CD4-positive, alpha-beta T cell (primary cell): ENCODE measurements around the gene ANKRD33B. TPM values are rescaled to one million over a fixed set of nuclear protein-coding genes. Genes with fewer than 3 reads are reported as not detected.
A peak's percentile ranks its signal among the peaks of the same experiment; 100 is the strongest.

Experiments
- ATAC-seq: fragments of 200-7000 bp; cut with Tn5 transposase; one replicate; pipeline ENCODE4 v1.10.0; 2022; ENCODE audit warnings: mild to moderate bottlenecking; ENCODE audit not compliant: poor library complexity
- CTCF ChIA-PET: fragments of 350-600 bp; sonication (Branson Sonifier 250); formaldehyde crosslinking; loops from one replicate; lab custom pipeline; 2021; ENCODE audit warnings: antibody characterized with exemption, inconsistent platforms; lab: Charles Lee
- POLR2A ChIA-PET: fragments of 350-600 bp; sonication (Branson Sonifier 250); formaldehyde crosslinking; loops from one replicate; lab custom pipeline; 2021; ENCODE audit warnings: antibody characterized with exemption, inconsistent platforms; lab: Charles Lee
- DNase-seq, 14 experiments: peaks; one replicate each; pipeline ENCODE4 v3.0.0-alpha.2; 2013 to 2020; ENCODE audit warnings: mixed read lengths in 2 of 14
- H3K27ac ChIP-seq, 2 donors: one replicate each; pipeline versions ENCODE4 v1.5.1 to v1.7.0; 2013; ENCODE audit warnings: low read length in 2 of 2, low read depth in 1 of 2, mild to moderate bottlenecking in 1 of 2
- H3K27me3 ChIP-seq, 2 experiments: 1 replicate in 1 of 2; 2 replicates in 1 of 2; pipeline versions ENCODE4 v1.6.1 to v1.7.0; 2013; ENCODE audit warnings: low read length in 2 of 2, control low read depth in 1 of 2, mild to moderate bottlenecking in 1 of 2, moderate library complexity in 1 of 2; ENCODE audit not compliant: insufficient read depth in 2 of 2, control insufficient read depth in 1 of 2
- H3K36me3 ChIP-seq: one replicate; pipeline ENCODE4 v1.6.1; 2013; ENCODE audit warnings: low read length, control low read depth; ENCODE audit not compliant: insufficient read depth
- H3K4me1 ChIP-seq: one replicate; pipeline ENCODE4 v1.6.1; 2013; ENCODE audit warnings: low read length, control low read depth; ENCODE audit not compliant: insufficient read depth
- H3K4me3 ChIP-seq: one replicate; pipeline ENCODE4 v1.5.1; 2013; ENCODE audit warnings: mild to moderate bottlenecking, low read length, moderate library complexity
- H3K9me3 ChIP-seq, 2 experiments: 1 replicate in 1 of 2; 2 replicates in 1 of 2; pipeline versions ENCODE4 v1.6.1 to v1.7.0; 2013; ENCODE audit warnings: low read length in 2 of 2, mild to moderate bottlenecking in 2 of 2, control low read depth in 1 of 2, moderate library complexity in 1 of 2; ENCODE audit not compliant: control insufficient read depth in 1 of 2, insufficient read depth in 1 of 2
- H3K27ac Mint-ChIP-seq: one replicate; pipeline ENCODE4 v1.8.0; 2020; ENCODE audit warnings: mixed read lengths
- H3K27me3 Mint-ChIP-seq: one replicate; pipeline ENCODE4 v1.8.0; 2021; ENCODE audit warnings: mixed read lengths
- H3K36me3 Mint-ChIP-seq: one replicate; pipeline ENCODE4 v1.8.0; 2021; ENCODE audit warnings: low read depth, mixed read lengths
- H3K4me1 Mint-ChIP-seq: one replicate; pipeline ENCODE4 v1.8.0; 2021; ENCODE audit warnings: low read depth, mixed read lengths
- H3K4me3 Mint-ChIP-seq: one replicate; pipeline ENCODE4 v1.8.0; 2020; ENCODE audit warnings: mild to moderate bottlenecking, mixed read lengths
- H3K9me3 Mint-ChIP-seq: one replicate; pipeline ENCODE4 v1.8.0; 2020; ENCODE audit warnings: mixed read lengths
- CTCF ChIP-seq: fragments of 200-600 bp; IDR thresholded peaks from one replicate; pipeline ENCODE4 v1.8.0; 2022; ENCODE audit warnings: antibody characterized with exemption, mild to moderate bottlenecking
- intact Hi-C, 2 experiments: fragments of 100-400 bp; cut with DNase I in 1 of 2; cut with micrococcal nuclease in 1 of 2; formaldehyde crosslinking; loops; one replicate each; pipeline versions ENCODE4 v1.15.1 to v1.9.0; 2023 to 2025; cut with DNase I, micrococcal nuclease
- total RNA-seq, 174 experiments: library from RNA in 2 of 174; stranded (reverse) in 2 of 174; gene quantifications; one replicate each; pipeline ENCODE4 v1.2.3 and lab custom pipeline; 2021 to 2026

ANKRD33B gene
- total RNA-seq, 2 experiments from 2014 or later: 0.99 to 1.3 TPM

DNA sequence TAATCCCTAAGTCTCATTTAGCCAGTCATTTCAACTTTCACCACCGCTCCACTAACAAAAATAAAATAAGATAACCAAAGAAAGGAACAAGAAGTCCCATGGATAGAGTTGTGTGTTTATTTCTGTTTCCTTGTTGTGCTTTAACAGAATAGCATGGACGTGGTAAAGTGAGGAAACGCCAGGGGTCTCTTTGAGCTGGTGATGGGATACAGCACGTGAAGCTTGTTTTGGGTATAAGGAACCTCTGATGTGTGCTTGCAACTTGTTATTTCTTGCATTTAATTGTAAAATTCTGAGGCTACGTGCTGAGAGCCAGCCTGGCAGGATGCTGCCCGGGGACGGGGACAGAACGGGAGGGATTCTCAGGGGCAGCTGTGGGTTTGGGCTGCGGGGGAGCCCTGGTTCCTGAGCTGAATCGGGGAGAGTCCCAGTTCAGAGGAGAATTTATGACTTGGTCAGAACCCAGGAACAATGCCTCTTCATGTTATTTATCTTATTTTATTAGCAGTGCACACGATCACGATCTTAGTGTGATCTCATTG is 63.4 kb downstream of the ANKRD33B start:
- H3K4me3 Mint-ChIP-seq: peak overlapping the region; percentile 72
- Histone ChIP-seq H3K27me3 (no peaks in the 10 kb centered on the region), H3K27ac (no peak overlapping the region), H3K9me3 (no peaks in the 10 kb centered on the region), H3K4me3 (peak overlapping the region; percentile 48), H3K36me3 (no peaks in the 10 kb centered on the region), H3K4me1 (peaks cover 21% of the 10 kb centered on the region)
- no peaks in the 10 kb centered on the region for H3K27me3 Mint-ChIP-seq
- H3K36me3 Mint-ChIP-seq: no peaks in the 10 kb centered on the region
- ATAC-seq (no peak), DNase-seq (no peak)
- ChIA-PET CTCF (interaction anchor here (0.9 to 2.0 kb wide), 5 partner anchors 7 to 343 kb away, joined by 3 to 37 read pairs (median 3); no protein-coding TSS in a partner anchor), POLR2A (interaction anchor here (0.9 to 1.7 kb wide), 5 partner anchors 133 to 343 kb away, joined by 3 to 8 read pairs (median 5); partner anchors contain the start of gene MARCHF6)
- no peaks in the 10 kb centered on the region for H3K9me3 Mint-ChIP-seq
- no peak overlapping the region for H3K27ac Mint-ChIP-seq
- TF ChIP-seq CTCF: no peak
- H3K4me1 Mint-ChIP-seq: peaks cover 24% of the 10 kb centered on the region
- intact Hi-C loops: loop anchor here in 1 of 2 experiments (1.0 to 5.0 kb wide), 2 partner anchors 65 to 343 kb away; partner anchors contain the start of gene ANKRD33B

DNA sequence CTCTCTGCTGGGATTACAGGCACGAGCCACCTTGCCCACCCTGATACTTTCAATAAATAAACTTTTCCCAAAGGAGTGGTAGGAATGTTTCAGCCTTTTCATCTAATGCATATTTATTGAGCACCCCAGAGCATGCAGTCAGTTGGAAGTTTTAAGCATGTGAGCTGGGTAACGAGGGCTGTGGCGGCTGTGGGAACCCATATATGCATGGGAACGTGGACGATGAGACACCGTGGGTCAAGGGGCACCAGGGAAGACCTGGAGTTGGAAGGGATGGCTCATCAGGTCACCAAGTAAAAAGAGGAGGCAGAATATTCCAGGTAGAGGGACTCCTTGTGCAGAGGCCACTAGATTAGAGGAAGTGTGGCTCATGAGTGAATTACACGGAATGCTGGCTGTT is 64.7 kb downstream of the ANKRD33B start:
- no peaks in the 10 kb centered on the region for H3K27me3 Mint-ChIP-seq
- no peak for DNase-seq
- no peak for TF ChIP-seq CTCF
- ChIA-PET CTCF (interaction anchor here (1.2 to 2.0 kb wide), 3 partner anchors 36 to 345 kb away, joined by 3 to 37 read pairs (median 12); no protein-coding TSS in a partner anchor), POLR2A (interaction anchor here (1.7 kb wide), 1 partner anchor 275 kb away, joined by 5 read pairs; the partner anchor contains the start of gene MARCHF6)
- ATAC-seq: no peak
- Histone ChIP-seq H3K27ac (no peak overlapping the region), H3K9me3 (no peaks in the 10 kb centered on the region), H3K36me3 (no peaks in the 10 kb centered on the region), H3K4me1 (peaks cover 32% of the 10 kb centered on the region), H3K4me3 (no peak overlapping the region), H3K27me3 (no peaks in the 10 kb centered on the region)
- H3K9me3 Mint-ChIP-seq: no peaks in the 10 kb centered on the region
- intact Hi-C loops: loop anchor here (1.0 to 5.0 kb wide), 3 partner anchors 66 to 176 kb away; partner anchors contain the start of gene ANKRD33B (in 1 of the 2)
- H3K27ac Mint-ChIP-seq: no peak overlapping the region
- no peak overlapping the region for H3K4me3 Mint-ChIP-seq
- no peaks in the 10 kb centered on the region for H3K36me3 Mint-ChIP-seq
- peaks cover 29% of the 10 kb centered on the region for H3K4me1 Mint-ChIP-seq

DNA sequence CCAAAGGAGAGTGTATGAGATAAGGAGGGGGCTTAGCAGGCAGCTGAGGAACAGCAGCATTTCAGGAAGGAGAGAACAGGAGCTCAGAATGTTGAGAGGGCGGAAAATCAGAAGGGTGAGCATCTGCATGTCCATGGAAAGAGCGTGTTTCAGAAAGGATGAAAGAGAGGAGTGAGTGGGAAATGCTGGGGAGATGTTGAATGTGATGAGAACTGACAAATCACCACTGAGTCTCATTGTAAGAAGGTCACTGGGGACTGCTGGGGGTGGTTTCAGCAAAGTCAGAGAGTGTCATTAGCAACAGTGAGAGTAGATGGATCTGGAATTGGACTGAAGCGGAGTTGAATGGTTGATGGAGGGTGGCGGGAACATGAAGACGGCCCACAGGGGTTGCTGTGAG is 65.8 kb downstream of the ANKRD33B start:
- POLR2A ChIA-PET: no interaction called here

More for the DNA sequence above, 65.8 kb downstream of the ANKRD33B start:
- intact Hi-C loops: loop anchor here in 1 of 2 experiments (5.0 kb wide), 1 partner anchor 67 kb away; the partner anchor contains the start of gene ANKRD33B
- Mint-ChIP-seq H3K4me1 (peaks cover 38% of the 10 kb centered on the region), H3K27me3 (no peaks in the 10 kb centered on the region), H3K4me3 (no peak overlapping the region), H3K9me3 (no peaks in the 10 kb centered on the region), H3K27ac (no peak overlapping the region), H3K36me3 (no peaks in the 10 kb centered on the region)
- Histone ChIP-seq H3K4me3 (no peak overlapping the region), H3K9me3 (no peaks in the 10 kb centered on the region), H3K4me1 (peaks cover 43% of the 10 kb centered on the region), H3K27me3 (no peaks in the 10 kb centered on the region), H3K27ac (no peak overlapping the region), H3K36me3 (no peaks in the 10 kb centered on the region)
- no peak for DNase-seq
- CTCF ChIA-PET: interaction anchor here (0.8 kb wide), 1 partner anchor 177 kb away, joined by 3 read pairs; no protein-coding TSS in a partner anchor
- no peak for ATAC-seq
- no peak for TF ChIP-seq CTCF
